Measurements from ENCODE around the gene PDX1.

DNA sequence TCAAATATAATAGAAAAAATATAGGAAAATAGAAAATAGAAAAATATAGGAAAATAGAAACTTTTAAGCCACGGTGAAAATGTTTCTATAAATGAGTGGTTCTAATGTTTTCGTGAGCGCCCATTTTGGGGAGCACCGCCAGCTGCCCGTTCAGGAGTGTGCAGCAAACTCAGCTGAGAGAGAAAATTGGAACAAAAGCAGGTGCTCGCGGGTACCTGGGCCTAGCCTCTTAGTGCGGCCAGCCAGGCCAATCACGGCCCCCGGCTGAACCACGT, 204 bp upstream of the PDX1 start:
- no peak for TF ChIP-seq CTCF (IDR thresholded peaks at IDR 0.05)
- no peak for TF ChIP-seq POLR2A (IDR thresholded peaks at IDR 0.05)
